ENCODE measurements around the gene MR1.

Gene MR1

DNA sequence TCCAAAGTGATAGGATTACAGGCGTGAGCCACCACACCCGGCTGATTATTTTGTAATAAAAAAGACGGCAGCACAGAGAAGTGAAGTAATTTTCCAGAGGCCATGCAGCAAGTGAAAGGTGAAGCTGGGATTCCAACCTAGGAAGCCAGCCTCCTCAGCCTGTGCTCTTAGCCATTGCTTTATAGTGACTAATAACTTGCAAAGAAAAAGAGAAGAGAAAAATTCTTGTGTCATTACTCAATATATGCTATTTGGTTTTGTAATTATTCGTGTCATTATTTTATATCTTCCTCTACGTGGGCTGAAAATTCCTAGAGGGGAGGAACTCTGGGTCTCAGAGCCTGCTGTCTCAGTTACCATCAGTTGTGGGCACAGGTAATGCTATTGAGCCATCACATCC, 53.1 kb downstream of the MR1 start:
- peak; percentile 58 to 87 for DNase-seq (ENCODE audit: low read depth in 2 of 2)
- TF ChIP-seq, protein P1, sequence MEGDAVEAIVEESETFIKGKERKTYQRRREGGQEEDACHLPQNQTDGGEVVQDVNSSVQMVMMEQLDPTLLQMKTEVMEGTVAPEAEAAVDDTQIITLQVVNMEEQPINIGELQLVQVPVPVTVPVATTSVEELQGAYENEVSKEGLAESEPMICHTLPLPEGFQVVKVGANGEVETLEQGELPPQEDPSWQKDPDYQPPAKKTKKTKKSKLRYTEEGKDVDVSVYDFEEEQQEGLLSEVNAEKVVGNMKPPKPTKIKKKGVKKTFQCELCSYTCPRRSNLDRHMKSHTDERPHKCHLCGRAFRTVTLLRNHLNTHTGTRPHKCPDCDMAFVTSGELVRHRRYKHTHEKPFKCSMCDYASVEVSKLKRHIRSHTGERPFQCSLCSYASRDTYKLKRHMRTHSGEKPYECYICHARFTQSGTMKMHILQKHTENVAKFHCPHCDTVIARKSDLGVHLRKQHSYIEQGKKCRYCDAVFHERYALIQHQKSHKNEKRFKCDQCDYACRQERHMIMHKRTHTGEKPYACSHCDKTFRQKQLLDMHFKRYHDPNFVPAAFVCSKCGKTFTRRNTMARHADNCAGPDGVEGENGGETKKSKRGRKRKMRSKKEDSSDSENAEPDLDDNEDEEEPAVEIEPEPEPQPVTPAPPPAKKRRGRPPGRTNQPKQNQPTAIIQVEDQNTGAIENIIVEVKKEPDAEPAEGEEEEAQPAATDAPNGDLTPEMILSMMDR (IDR thresholded peaks at IDR 0.05; ENCODE audit: low read depth, low read length) = no peak
- no peak overlapping the region for H3K4me3 ChIP-seq (replicated peaks in 1 of 2; ENCODE audit: low read depth in 2 of 2, low read length in 2 of 2)

DNA sequence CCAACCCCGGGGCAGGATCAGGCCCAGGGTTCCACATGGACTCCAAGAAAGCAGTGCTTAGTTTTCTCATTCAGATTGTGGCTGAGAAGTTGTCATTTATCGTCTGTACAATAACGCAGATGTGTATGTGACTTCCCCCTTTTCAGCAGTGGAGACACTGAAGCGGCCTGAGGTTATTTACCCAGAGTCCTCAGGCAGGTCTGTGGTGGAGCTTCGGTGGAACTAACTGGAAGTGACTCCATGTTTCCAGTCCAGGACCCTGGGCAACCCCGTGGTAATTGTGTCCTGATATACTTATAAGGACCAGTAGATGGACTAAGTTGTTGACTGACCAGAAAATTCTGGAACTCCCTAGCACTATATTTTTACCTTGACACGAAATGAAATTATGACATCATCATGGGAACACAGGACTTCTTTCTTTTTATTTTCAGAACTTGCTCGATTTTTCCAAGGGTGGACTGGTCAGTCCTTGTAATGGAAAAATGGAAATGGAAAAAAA, 53.7 kb downstream of the MR1 start:
- no peak overlapping the region for H3K4me3 ChIP-seq (replicated peaks in 1 of 2; ENCODE audit: low read depth in 2 of 2, low read length in 2 of 2)
- DNase-seq (ENCODE audit: low read depth in 2 of 2) = no peak
- TF ChIP-seq, protein P1 (IDR thresholded peaks at IDR 0.05; ENCODE audit: low read depth, low read length) = no peak

DNA sequence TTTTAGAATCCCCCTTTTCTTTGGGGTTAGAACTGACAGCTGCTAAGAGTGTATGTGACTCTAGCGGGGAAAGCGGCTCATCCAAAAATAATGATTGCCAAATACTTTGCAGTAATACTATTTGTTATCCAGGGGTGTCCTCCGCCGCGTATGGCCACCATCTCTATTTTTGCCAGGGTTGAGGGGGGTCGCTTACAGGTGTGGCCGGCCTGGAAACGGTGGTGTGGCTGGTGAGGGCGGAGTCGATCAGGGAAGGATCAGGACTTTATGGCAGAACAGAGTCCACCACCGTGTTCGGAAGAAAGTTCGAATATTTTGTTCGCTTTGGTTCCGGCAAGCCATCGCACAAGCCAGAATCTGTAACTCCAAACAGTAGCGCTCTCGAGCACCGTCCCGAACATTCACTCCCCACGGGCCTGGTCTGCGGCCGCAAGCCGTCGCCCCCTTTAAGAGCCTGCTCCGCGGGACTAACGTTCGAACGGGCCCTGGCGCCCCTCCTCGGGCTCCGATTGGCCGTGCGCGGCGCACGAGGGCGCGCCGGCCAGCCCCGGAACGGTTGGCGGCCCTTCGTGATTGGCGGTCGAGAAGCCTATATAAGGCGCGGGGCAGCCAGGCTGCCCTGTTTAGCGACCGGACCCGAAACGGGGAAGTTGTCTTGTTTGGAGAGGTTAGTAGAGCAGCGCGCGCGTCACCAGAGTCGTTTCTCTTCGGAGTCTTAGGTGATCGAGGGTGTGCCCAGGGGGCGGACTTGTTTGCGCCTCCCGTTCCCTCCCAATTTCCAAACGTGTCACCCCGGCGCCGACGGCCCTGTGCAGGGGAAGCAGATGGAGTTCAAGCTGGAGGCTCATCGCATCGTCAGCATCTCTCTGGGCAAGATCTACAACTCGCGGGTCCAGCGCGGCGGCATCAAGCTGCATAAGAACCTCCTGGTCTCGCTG, 54.6 kb downstream of the MR1 start, which contains the start of gene IER5:
TSS of gene IER5 (plus strand) at position 622 of the 938 bp plus-strand sequence. CDS start at position 825, 203 bp downstream.
- TF ChIP-seq, protein P1 (IDR thresholded peaks at IDR 0.05; ENCODE audit: low read depth, low read length) = no peak
- H3K4me3 ChIP-seq (replicated peaks in 1 of 2; ENCODE audit: low read depth in 2 of 2, low read length in 2 of 2) = peak within 1 kb of the TSS; percentile 89 to 92
- DNase-seq (ENCODE audit: low read depth in 2 of 2) = peak; percentile 97 to 98

DNA sequence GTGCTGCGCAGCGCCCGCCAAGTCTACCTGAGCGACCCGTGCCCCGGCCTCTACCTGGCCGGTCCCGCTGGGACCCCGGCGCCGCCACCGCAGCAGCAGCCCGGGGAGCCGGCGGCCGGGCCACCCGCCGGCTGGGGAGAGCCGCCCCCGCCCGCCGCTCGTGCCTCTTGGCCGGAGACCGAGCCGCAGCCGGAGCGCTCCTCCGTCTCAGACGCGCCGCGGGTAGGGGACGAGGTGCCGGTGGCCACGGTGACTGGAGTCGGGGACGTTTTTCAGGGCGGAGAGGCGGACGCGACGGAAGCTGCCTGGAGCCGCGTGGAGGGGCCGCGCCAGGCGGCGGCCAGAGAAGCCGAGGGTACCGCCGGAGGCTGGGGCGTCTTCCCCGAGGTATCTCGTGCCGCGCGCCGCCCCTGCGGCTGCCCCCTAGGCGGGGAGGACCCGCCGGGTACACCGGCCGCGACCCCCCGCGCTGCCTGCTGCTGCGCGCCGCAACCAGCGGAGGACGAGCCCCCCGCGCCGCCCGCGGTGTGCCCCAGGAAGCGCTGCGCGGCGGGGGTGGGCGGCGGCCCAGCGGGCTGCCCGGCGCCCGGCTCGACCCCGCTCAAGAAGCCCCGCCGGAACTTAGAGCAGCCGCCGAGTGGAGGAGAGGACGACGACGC, 55.4 kb downstream of the MR1 start:
- no peak for DNase-seq (ENCODE audit: low read depth in 2 of 2)
- TF ChIP-seq, protein P1 (IDR thresholded peaks at IDR 0.05; ENCODE audit: low read depth, low read length) = no peak
- H3K4me3 ChIP-seq (replicated peaks in 1 of 2; ENCODE audit: low read depth in 2 of 2, low read length in 2 of 2) = peak overlapping the region; percentile 89 to 92

DNA sequence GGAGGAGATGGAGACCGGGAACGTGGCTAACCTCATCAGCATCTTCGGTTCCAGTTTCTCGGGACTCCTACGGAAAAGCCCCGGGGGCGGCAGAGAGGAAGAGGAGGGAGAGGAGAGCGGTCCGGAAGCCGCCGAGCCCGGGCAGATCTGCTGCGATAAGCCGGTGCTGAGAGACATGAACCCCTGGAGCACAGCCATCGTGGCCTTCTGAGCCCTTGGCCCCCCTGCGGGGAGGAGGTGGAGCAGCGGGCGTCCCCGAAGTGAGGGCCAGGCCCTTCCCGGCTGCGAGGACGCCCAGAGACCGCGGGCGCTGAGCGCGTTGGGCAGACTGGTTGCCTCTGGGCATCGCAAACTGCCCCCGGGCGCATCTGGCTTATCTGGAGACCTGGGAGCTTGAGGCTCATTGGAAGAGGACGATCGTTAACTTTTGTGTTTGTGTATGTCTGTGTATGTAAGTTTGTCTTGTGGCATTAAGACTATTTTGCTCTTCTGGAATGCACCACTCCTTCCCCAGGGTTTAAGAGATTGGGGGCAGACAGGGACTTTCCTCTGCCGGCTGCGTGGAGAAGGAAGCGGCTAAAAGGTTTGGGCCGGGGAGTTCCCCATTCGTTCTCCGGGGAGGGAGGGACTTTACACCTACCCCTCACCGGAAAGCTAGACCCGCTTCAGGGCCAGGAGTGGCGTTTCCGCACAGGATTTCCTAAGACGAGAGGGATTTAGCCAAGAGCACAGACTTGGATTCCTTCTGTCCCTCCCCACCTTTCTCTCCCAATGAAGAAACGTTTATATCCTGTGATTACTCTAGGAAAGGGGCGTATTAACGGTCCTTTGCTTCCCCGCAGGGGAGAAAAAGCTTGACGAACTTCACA, 56.1 kb downstream of the MR1 start:
- peak; percentile 76 to 78 for DNase-seq (ENCODE audit: low read depth in 2 of 2)
- TF ChIP-seq, protein P1 (IDR thresholded peaks at IDR 0.05; ENCODE audit: low read depth, low read length) = no peak
- H3K4me3 ChIP-seq (replicated peaks in 1 of 2; ENCODE audit: low read depth in 2 of 2, low read length in 2 of 2) = peak overlapping the region; percentile 89 to 92

DNA sequence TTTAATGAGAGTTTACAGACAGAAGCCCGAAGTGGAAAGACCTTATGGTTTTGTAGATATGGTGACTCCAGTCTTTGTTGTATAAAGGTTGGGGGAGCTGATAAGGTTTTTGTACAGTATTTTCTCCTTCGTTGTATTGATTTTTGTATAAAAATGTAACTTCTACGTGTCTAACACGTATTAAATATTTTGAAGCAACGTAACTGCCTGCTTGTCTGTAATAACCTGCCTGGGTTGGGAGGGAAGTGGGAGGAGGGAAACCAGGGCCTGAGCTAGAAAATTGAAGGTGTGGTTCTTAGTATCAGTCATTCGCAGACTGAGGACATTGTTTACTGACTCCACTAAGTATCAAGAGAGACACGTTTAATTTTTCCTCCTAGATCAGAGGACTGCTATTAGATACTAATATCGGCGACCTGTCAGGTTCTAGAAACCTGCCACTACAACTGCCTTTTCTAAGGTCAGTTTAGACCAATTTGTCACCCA, 56.9 kb downstream of the MR1 start:
- no peak for DNase-seq (ENCODE audit: low read depth in 2 of 2)
- TF ChIP-seq, protein P1 (IDR thresholded peaks at IDR 0.05; ENCODE audit: low read depth, low read length) = no peak
- H3K4me3 ChIP-seq (replicated peaks in 1 of 2; ENCODE audit: low read depth in 2 of 2, low read length in 2 of 2) = peak overlapping the region; percentile 89 to 92
